ENCODE measurements around the gene ADGRV1.

GRCh38 chr5:90689064-90689463, 130.5 kb downstream of the ADGRV1 start:
- TF ChIP-seq SUZ12 (IDR thresholded peaks at IDR 0.05; ENCODE audit: extremely low read depth, insufficient read depth, insufficient read length): no peak
- no peak for TF ChIP-seq YY1 (IDR thresholded peaks at IDR 0.05; ENCODE audit: insufficient read depth, insufficient read length)
- TF ChIP-seq ZNF274 (IDR thresholded peaks at IDR 0.05; ENCODE audit: low read depth, low read length): no peak
